Loucy (cell line): ENCODE measurements around the gene PARVB.

Experiments
- H2AFZ ChIP-seq: fragments of 200-600 bp; sonication (generic); 2 replicates; pipeline ENCODE4 v1.6.0; 2016; ENCODE audit warnings: antibody characterized with exemption, mild to moderate bottlenecking, low read length, moderate library complexity
- H3F3A ChIP-seq: fragments of 200-600 bp; 2 replicates; pipeline ENCODE4 v1.6.0; 2016; ENCODE audit warnings: antibody characterized with exemption, low read depth, mild to moderate bottlenecking
- H3K27me3 ChIP-seq: fragments of 200-600 bp; sonication (generic); 2 replicates; pipeline ENCODE4 v1.6.1; 2014; ENCODE audit warnings: low read length, mild to moderate bottlenecking; ENCODE audit not compliant: insufficient read depth, poor library complexity, severe bottlenecking
- H3K36me3 ChIP-seq: fragments of 200-600 bp; sonication (generic); 2 replicates; pipeline ENCODE4 v1.6.1; 2016; ENCODE audit warnings: low read length; ENCODE audit not compliant: insufficient read depth
- H3K4me1 ChIP-seq: fragments of 200-600 bp; sonication (generic); 2 replicates; pipeline ENCODE4 v1.5.1; 2014; ENCODE audit warnings: low read length, mild to moderate bottlenecking; ENCODE audit not compliant: insufficient read depth, poor library complexity, severe bottlenecking
- H3K4me2 ChIP-seq: fragments of 200-600 bp; sonication (generic); 2 replicates; pipeline ENCODE4 v1.6.0; 2014; ENCODE audit warnings: antibody characterized with exemption, low read length, low read depth, mild to moderate bottlenecking; ENCODE audit not compliant: poor library complexity, severe bottlenecking
- H3K4me3 ChIP-seq: fragments of 200-600 bp; sonication (generic); 2 replicates; pipeline ENCODE4 v1.5.1; 2014; ENCODE audit warnings: low read length, mild to moderate bottlenecking, mixed read lengths; ENCODE audit not compliant: poor library complexity, severe bottlenecking
- H3K79me2 ChIP-seq: fragments of 200-600 bp; sonication (generic); 2 replicates; pipeline ENCODE4 v1.6.1; 2014; ENCODE audit warnings: low read length; ENCODE audit not compliant: insufficient read depth
- H3K9ac ChIP-seq: fragments of 200-600 bp; sonication (generic); 2 replicates; pipeline ENCODE4 v1.6.0; 2014; ENCODE audit warnings: mild to moderate bottlenecking, low read depth, low read length, moderate library complexity; ENCODE audit not compliant: poor library complexity, severe bottlenecking
- H3K9me2 ChIP-seq: fragments of 200-600 bp; sonication (generic); replicated peaks from 2 replicates; pipeline ENCODE4 v1.6.1; 2016; ENCODE audit warnings: low read depth, low read length, mixed read lengths
- H3K9me3 ChIP-seq: fragments of 200-600 bp; sonication (generic); 2 replicates; pipeline ENCODE4 v1.6.1; 2014; ENCODE audit warnings: mild to moderate bottlenecking, antibody characterized with exemption, low read length, low read depth; ENCODE audit not compliant: insufficient read depth
- H4K20me1 ChIP-seq: fragments of 200-600 bp; sonication (generic); 2 replicates; pipeline ENCODE4 v1.6.0; 2014; ENCODE audit warnings: antibody characterized with exemption, low read length, mild to moderate bottlenecking; ENCODE audit not compliant: insufficient read depth, poor library complexity, severe bottlenecking
- CTCF ChIP-seq: fragments of 200-600 bp; sonication (generic); conservative IDR thresholded peaks from 2 replicates; pipeline ENCODE4 v1.5.1; 2014; ENCODE audit warnings: mild to moderate bottlenecking, antibody characterized with exemption, low read length
- EZH2phosphoT487 ChIP-seq: fragments of 200-600 bp; IDR thresholded peaks from 2 replicates; pipeline ENCODE4 v1.6.1; 2018; ENCODE audit warnings: antibody characterized with exemption, mild to moderate bottlenecking, moderate library complexity, borderline replicate concordance

The PARVB gene

DNA sequence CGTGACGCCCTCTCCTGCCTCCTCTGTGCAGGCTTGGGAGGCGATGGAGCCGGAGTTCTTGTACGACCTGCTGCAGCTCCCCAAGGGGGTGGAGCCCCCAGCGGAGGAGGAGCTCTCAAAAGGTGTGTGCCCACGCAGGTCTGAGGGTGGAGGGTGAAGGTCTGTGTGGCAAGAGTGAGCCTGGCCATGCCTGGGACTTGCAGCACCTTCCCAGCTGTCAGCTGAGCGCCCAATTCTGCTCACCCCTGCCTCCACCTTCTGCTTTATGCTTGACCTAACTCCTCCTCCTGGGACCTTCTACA lies 159.1 kb downstream of the PARVB start:
- Histone ChIP-seq H4K20me1 (peaks cover 18% of the 10 kb centered on the region), H3F3A (no peaks in the 10 kb centered on the region), H3K36me3 (peaks cover 12% of the 10 kb centered on the region; the same call in 1 of the 2 replicates), H3K9me3 (no peaks in the 10 kb centered on the region), H3K9ac (peak overlapping the region; percentile 96), H3K79me2 (peaks cover 51% of the 10 kb centered on the region), H3K9me2 (no peaks in the 10 kb centered on the region), H3K4me1 (peaks cover 48% of the 10 kb centered on the region), H3K4me2 (peak overlapping the region; percentile 77), H3K4me3 (peak overlapping the region; percentile 89), H2AFZ (no peak overlapping the region), H3K27me3 (no peaks in the 10 kb centered on the region)
- TF ChIP-seq CTCF (no peak), EZH2phosphoT487 (no peak)

DNA sequence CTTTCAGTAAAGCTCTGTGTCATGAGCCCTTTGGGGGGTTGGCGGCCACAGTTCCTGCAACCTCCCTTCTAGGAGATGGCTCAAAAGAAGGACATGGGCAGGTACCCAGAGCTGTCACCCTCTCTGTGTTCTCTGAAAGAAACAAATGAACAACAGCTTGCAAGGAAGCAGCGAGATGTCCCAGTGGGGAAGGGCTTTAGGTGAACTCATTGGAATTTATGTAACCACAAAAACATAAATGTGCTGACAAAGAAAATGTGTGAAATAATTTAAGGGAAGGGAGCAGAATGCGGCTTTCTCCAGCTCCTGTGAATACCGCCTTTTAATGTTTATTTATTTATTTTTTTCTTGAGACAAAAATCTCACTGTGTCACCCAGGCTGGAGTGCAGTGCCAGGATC lies 159.9 kb downstream of the PARVB start:
- Histone ChIP-seq H3K4me1 (peaks cover 43% of the 10 kb centered on the region), H2AFZ (no peak overlapping the region), H3K9ac (no peak overlapping the region), H3K79me2 (peaks cover 51% of the 10 kb centered on the region), H3K9me3 (no peaks in the 10 kb centered on the region), H3K36me3 (peaks cover 12% of the 10 kb centered on the region; the same call in 1 of the 2 replicates), H3K4me2 (peak overlapping the region; percentile 77), H3K9me2 (no peaks in the 10 kb centered on the region), H3K4me3 (peak overlapping the region; percentile 89), H4K20me1 (peaks cover 18% of the 10 kb centered on the region), H3K27me3 (no peaks in the 10 kb centered on the region), H3F3A (no peaks in the 10 kb centered on the region)
- TF ChIP-seq EZH2phosphoT487 = no peak

- Histone ChIP-seq H3K9me2 (no peaks in the 10 kb centered on the region), H2AFZ (no peak overlapping the region), H3K4me2 (no peak overlapping the region), H3F3A (no peaks in the 10 kb centered on the region; the same call in 1 of the 2 replicates), H3K9ac (no peak overlapping the region), H4K20me1 (peaks cover 18% of the 10 kb centered on the region), H3K4me3 (no peak overlapping the region), H3K4me1 (peaks cover 28% of the 10 kb centered on the region), H3K36me3 (peaks cover 12% of the 10 kb centered on the region; the same call in 1 of the 2 replicates), H3K27me3 (no peaks in the 10 kb centered on the region), H3K79me2 (peaks cover 42% of the 10 kb centered on the region), H3K9me3 (no peaks in the 10 kb centered on the region)
- TF ChIP-seq EZH2phosphoT487 = no peak
- TF ChIP-seq CTCF = no peak
Observed at GRCh38 chr22:44185237-44186120, 161.4 kb downstream of the PARVB start.
